HEK293 (cell line): ENCODE data around the gene OR5B21.

Experiments
- BCL11A ChIP-seq: fragments of 450-650 bp; formaldehyde crosslinking; IDR thresholded peaks from 2 replicates; pipeline ENCODE4 v1.5.1; 2016; ENCODE audit warnings: low read depth, missing biosample characterization, missing genetic modification characterization
- CTCF ChIP-seq: fragments of 450-650 bp; formaldehyde crosslinking; IDR thresholded peaks from 2 replicates; pipeline ENCODE4 v1.5.1; 2016; ENCODE audit warnings: missing biosample characterization, missing genetic modification characterization
- PRDM1 ChIP-seq: fragments of 450-650 bp; formaldehyde crosslinking; IDR thresholded peaks from 2 replicates; pipeline ENCODE4; 2016; ENCODE audit warnings: missing biosample characterization, missing genetic modification characterization
- TCF7L2 ChIP-seq: IDR thresholded peaks from 2 replicates; pipeline ENCODE4 v1.6.1; 2011; ENCODE audit warnings: low read depth, mild to moderate bottlenecking, inconsistent platforms, low read length, moderate library complexity, borderline replicate concordance
- TSHZ1 ChIP-seq: fragments of 450-650 bp; formaldehyde crosslinking; IDR thresholded peaks from 2 replicates; pipeline ENCODE4 v1.5.1; 2016; ENCODE audit warnings: missing biosample characterization, missing genetic modification characterization, borderline replicate concordance
- YY1 ChIP-seq: fragments of 450-650 bp; formaldehyde crosslinking; IDR thresholded peaks from 2 replicates; pipeline ENCODE4 v1.5.1; 2018; ENCODE audit warnings: missing biosample characterization, missing genetic modification characterization
- ZBTB21 ChIP-seq: fragments of 450-650 bp; formaldehyde crosslinking; IDR thresholded peaks from 2 replicates; pipeline ENCODE4 v1.5.1; 2017; ENCODE audit warnings: missing biosample characterization, missing genetic modification characterization
- ZNF202 ChIP-seq: fragments of 450-650 bp; formaldehyde crosslinking; IDR thresholded peaks from 2 replicates; pipeline ENCODE4 v1.5.1; 2016; ENCODE audit warnings: missing biosample characterization, missing genetic modification characterization, borderline replicate concordance
- ZNF449 ChIP-seq: fragments of 450-650 bp; formaldehyde crosslinking; IDR thresholded peaks from 2 replicates; pipeline ENCODE4 v1.5.1; 2017; ENCODE audit warnings: missing biosample characterization, mild to moderate bottlenecking, missing genetic modification characterization, moderate library complexity
- ZNF549 ChIP-seq: fragments of 450-650 bp; IDR thresholded peaks from 2 replicates; pipeline ENCODE4 v1.5.1; 2018; ENCODE audit warnings: missing biosample characterization, missing genetic modification characterization, mild to moderate bottlenecking, inconsistent platforms, moderate library complexity

GRCh38 chr11:58497951-58498350 lies 10.0 kb downstream of the OR5B21 start:
- TF ChIP-seq CTCF (tag by site-specific recombination), result no peak
- no peak for TF ChIP-seq BCL11A
- no peak for TF ChIP-seq TCF7L2
- TF ChIP-seq ZBTB21 (tag by site-specific recombination), result no peak
- TF ChIP-seq ZNF549 (tag by site-specific recombination), result no peak
- TF ChIP-seq TSHZ1 (tag by site-specific recombination), result no peak
- TF ChIP-seq YY1 (tag by site-specific recombination), result no peak
- TF ChIP-seq PRDM1 (tag by site-specific recombination), result no peak
- no peak for TF ChIP-seq ZNF202 (tag by site-specific recombination)
- no peak for TF ChIP-seq ZNF449
